SK-N-MC (cell line): ENCODE data around the gene ZNF524.

Experiments
- DNase-seq: peaks from one replicate; pipeline ENCODE4 v3.0.0-alpha.2; 2011; ENCODE audit warnings: low read depth, low spot score
- H3K27ac ChIP-seq: fragments of 200-600 bp; sonication (generic); 2 replicates; pipeline ENCODE4 v1.5.1; 2016; ENCODE audit warnings: mixed run types
- H3K36me3 ChIP-seq: fragments of 200-600 bp; sonication (generic); 2 replicates; pipeline ENCODE4 v1.6.1; 2017; ENCODE audit warnings: antibody characterized with exemption, low read length, mixed read lengths; ENCODE audit not compliant: insufficient read depth
- H3K4me3 ChIP-seq: fragments of 200-600 bp; sonication (generic); 2 replicates; pipeline ENCODE4 v1.5.1; 2016
- H3K9ac ChIP-seq: fragments of 200-600 bp; sonication (generic); 2 replicates; pipeline ENCODE4 v1.8.0; 2017; ENCODE audit warnings: mixed run types, mixed read lengths; ENCODE audit not compliant: insufficient read length
- H3K9me3 ChIP-seq: fragments of 200-600 bp; sonication (generic); 2 replicates; pipeline ENCODE4 v1.6.1; 2017; ENCODE audit warnings: low read depth, mild to moderate bottlenecking, antibody characterized with exemption, low read length, moderate library complexity, mixed read lengths
- EZH2 ChIP-seq: fragments of 200-600 bp; sonication (generic); IDR thresholded peaks from one replicate; pipeline ENCODE4 v1.6.1; 2017; ENCODE audit warnings: antibody characterized with exemption
- FOXP2 ChIP-seq: optimal IDR thresholded peaks from 2 replicates; pipeline ENCODE3; 2011; ENCODE audit warnings: mild to moderate bottlenecking, moderate library complexity; ENCODE audit not compliant: insufficient read depth; ENCODE audit errors: extremely low read length, control extremely low read depth
- POLR2AphosphoS5 ChIP-seq: IDR thresholded peaks from 2 replicates; pipeline ENCODE4 v1.6.1; 2012; ENCODE audit warnings: mild to moderate bottlenecking, low read depth, low read length, borderline replicate concordance

ZNF524 gene

GRCh38 chr19:55640577-55641425 is 40.7 kb downstream of the ZNF524 start, which contains the start of gene ZNF580:
ZNF580 (plus strand) TSS chr19:55641002; CDS start chr19:55642509, 1,507 bp downstream.
- no peak; the same call in 1 of the 2 replicates for TF ChIP-seq POLR2AphosphoS5
- TF ChIP-seq FOXP2: no peak
- TF ChIP-seq EZH2: no peak
- no peak for DNase-seq
- Histone ChIP-seq H3K27ac (peak within 1 kb of the TSS; percentile 92), H3K4me3 (peak within 1 kb of the TSS; percentile 92), H3K9ac (peak within 1 kb of the TSS; percentile 87), H3K9me3 (no peaks in the 10 kb centered on the region), H3K36me3 (peaks cover 15% of the 10 kb centered on the region)

GRCh38 chr19:55641426-55642152 is 41.5 kb downstream of the ZNF524 start:
- DNase-seq: no peak
- Histone ChIP-seq H3K9me3 (no peaks in the 10 kb centered on the region), H3K27ac (peak overlapping the region; percentile 92), H3K36me3 (peaks cover 15% of the 10 kb centered on the region), H3K4me3 (peak overlapping the region; percentile 92), H3K9ac (peak overlapping the region; percentile 87)
- TF ChIP-seq EZH2: no peak
- TF ChIP-seq FOXP2: no peak
- peak; percentile 45; the same call in 1 of the 2 replicates for TF ChIP-seq POLR2AphosphoS5

GRCh38 chr19:55642153-55643002 is 42.3 kb downstream of the ZNF524 start:
- no peak for DNase-seq
- Histone ChIP-seq H3K9ac (peak overlapping the region; percentile 87), H3K9me3 (no peaks in the 10 kb centered on the region), H3K4me3 (peak overlapping the region; percentile 92), H3K36me3 (peaks cover 19% of the 10 kb centered on the region), H3K27ac (peak overlapping the region; percentile 92)
- TF ChIP-seq FOXP2 (no peak), POLR2AphosphoS5 (peak; percentile 19; the same call in 1 of the 2 replicates)

GRCh38 chr19:55643003-55643886 is 43.2 kb downstream of the ZNF524 start, which contains the start of gene ZNF581:
ZNF581 (plus strand) TSS chr19:55643649; CDS start chr19:55644572, 923 bp downstream.
- no peak for DNase-seq
- H3K9ac ChIP-seq: peak within 1 kb of the TSS; percentile 94
- H3K4me3 ChIP-seq: peak within 1 kb of the TSS; percentile 92
- H3K9me3 ChIP-seq: no peaks in the 10 kb centered on the region
- TF ChIP-seq POLR2AphosphoS5 (peak; percentile 82), FOXP2 (no peak)
- H3K36me3 ChIP-seq: peaks cover 19% of the 10 kb centered on the region
- H3K27ac ChIP-seq: peak within 1 kb of the TSS; percentile 92

GRCh38 chr19:55643887-55644176 is 43.7 kb downstream of the ZNF524 start:
- H3K36me3 ChIP-seq: peaks cover 19% of the 10 kb centered on the region
- H3K27ac ChIP-seq: 0 out of 2 replicates have a peak overlapping the region, but pooled peaks have one; percentile 40
- H3K4me3 ChIP-seq: peak overlapping the region; percentile 92
- H3K9ac ChIP-seq: peak overlapping the region; percentile 94
- TF ChIP-seq EZH2 (no peak), POLR2AphosphoS5 (no peak), FOXP2 (no peak)
- DNase-seq: no peak
- no peaks in the 10 kb centered on the region for H3K9me3 ChIP-seq

GRCh38 chr19:55644191-55644833 is 44.2 kb downstream of the ZNF524 start:
- no peak overlapping the region for H3K27ac ChIP-seq
- peak overlapping the region; percentile 92 for H3K4me3 ChIP-seq
- peak overlapping the region; percentile 94 for H3K9ac ChIP-seq
- peaks cover 19% of the 10 kb centered on the region for H3K36me3 ChIP-seq
- DNase-seq: no peak
- TF ChIP-seq EZH2 (no peak), FOXP2 (no peak), POLR2AphosphoS5 (no peak)
- H3K9me3 ChIP-seq: no peaks in the 10 kb centered on the region
